Heart right ventricle (tissue), 16 donors: ENCODE results near the gene SCAMP5. TPM values are rescaled to one million over a fixed set of nuclear protein-coding genes. Genes with fewer than 3 reads are reported as not detected.

ENCODE experiments used
- ATAC-seq, 8 donors: fragments of 200-7000 bp; cut with Tn5 transposase; one replicate each; pipeline ENCODE4 v1.9.1; 2020; ENCODE audit warnings: mild to moderate bottlenecking in 8 of 8, moderate library complexity in 8 of 8, moderate number of reproducible peaks in 1 of 8
- DNase-seq, 2 donors: peaks; one replicate each; pipeline ENCODE4 v3.0.0-alpha.2; 2020
- H3K27ac ChIP-seq, 10 donors: fragments of 200-600 bp; sonication (generic) in 2 of 10; one replicate each; pipeline versions ENCODE4 v1.5.0 to v1.8.0; 2020 to 2022; ENCODE audit warnings: mild to moderate bottlenecking in 3 of 10
- H3K27me3 ChIP-seq, 7 donors: fragments of 200-600 bp; one replicate each; pipeline ENCODE4 v1.8.0; 2021 to 2022; ENCODE audit warnings: mild to moderate bottlenecking in 2 of 7
- H3K36me3 ChIP-seq, 9 donors: fragments of 200-600 bp; sonication (generic) in 1 of 9; one replicate each; pipeline versions ENCODE4 v1.5.0 to v1.8.0; 2020 to 2022; ENCODE audit warnings: mild to moderate bottlenecking in 2 of 9
- H3K4me1 ChIP-seq, 9 donors: fragments of 200-600 bp; sonication (generic) in 1 of 9; one replicate each; pipeline versions ENCODE4 v1.5.0 to v1.8.0; 2020 to 2022; ENCODE audit warnings: mild to moderate bottlenecking in 4 of 9
- H3K4me3 ChIP-seq, 10 donors: fragments of 200-600 bp; sonication (generic) in 2 of 10; one replicate each; pipeline versions ENCODE4 v1.5.0 to v1.8.0; 2020 to 2022; ENCODE audit warnings: mild to moderate bottlenecking in 7 of 10, moderate library complexity in 2 of 10
- H3K9me3 ChIP-seq, 11 donors: fragments of 200-600 bp in 10 of 11; sonication (generic) in 2 of 11; one replicate each; pipeline versions ENCODE4 v1.5.0 to v1.8.0; 2013 to 2022; ENCODE audit warnings: mild to moderate bottlenecking in 2 of 11, control low read depth in 1 of 11, moderate library complexity in 1 of 11
- WGBS, 2 donors: extraction: QIAGEN DNeasy Blood & Tissue Kit; methylation state at CpG; one replicate each; pipeline ENCODE4 v1.1.7; 2013; ENCODE audit warnings: inconsistent platforms in 1 of 2; 5-methylcytosine and 5-hydroxymethylcytosine counted together
- intact Hi-C, 10 donors: fragments of 100-400 bp; cut with DNase I; formaldehyde crosslinking; loops; one replicate each; pipeline versions ENCODE4 v1.11.1 to v1.14.2; 2022
- polyA plus RNA-seq, 2 donors: library from polyadenylated mRNA; stranded (reverse); fragments of 200-250 nt; gene quantifications; one replicate each; pipeline ENCODE4 v1.2.3, GENCODE V29; 2013
- total RNA-seq, 10 donors: library from RNA; stranded (reverse); fragmentation: NEBNext Ultra II Directional in 3 of 10; extraction: Animal tissue kit (Norgen Biotek cat#: 25700) in 3 of 10; gene quantifications; one replicate each; pipeline versions ENCODE4 v1.2.1 to v1.2.4, GENCODE V29; 2021 to 2023
- TF ChIP-seq, protein P1 (sequence below), 9 donors: fragments of 200-600 bp; sonication (generic) in 2 of 9; IDR thresholded peaks; one replicate each; pipeline versions ENCODE4 v1.5.0 to v1.8.0; 2021 to 2022; ENCODE audit warnings: antibody characterized with exemption in 9 of 9, mild to moderate bottlenecking in 5 of 9, moderate library complexity in 1 of 9
- donor health status: Arrhythmogenic right ventricular cardiomyopathy.
- donor health status: ischemic (EF 13 %, LVEDD 7.1; RV severe dilation, severe dysfunction).
- donor health status: healthy with polysubstance abuse.
- donor health status: DM: no; HTN: yes; CAD: no.
- donor health status: DM: no; HTN: no; CAD: no.
- donor health status: ischemic (EF 25% LVEDD 6.9; RV normal size, moderate dysfunction).
- donor health status: ischemic (EF 25% LVEDD 5.7; RV mildly dilated, moderate dysfunction).
- donor health status: healthy.
- donor health status: DM: yes; HTN: yes; CAD: no.
- donor health status: Ischemic cardiomyopathy.
- donor health status: ischemic (EF 35%, LVEDD 5.7; RV mildly dilated, moderate dysfunction).
- donor health status: nonischemic (EF 11% LVEDD 7.7; RV severe dilation, severe dysfunction).
- donor health status: DM: yes; HTN: yes; CAD: no.
- donor health status: PGD.
- donor health status: ischemic (EF 29% LVEDD 5.4; RV normal size, mild dysfunction).
- donor health status: nonischemic (EF 23%, LVEDD 6.1; RV moderate dilation, normal function).

Gene SCAMP5
- total and polyA plus RNA-seq, 12 donors: 0.55 to 7.5 (median 3.8) TPM

DNA sequence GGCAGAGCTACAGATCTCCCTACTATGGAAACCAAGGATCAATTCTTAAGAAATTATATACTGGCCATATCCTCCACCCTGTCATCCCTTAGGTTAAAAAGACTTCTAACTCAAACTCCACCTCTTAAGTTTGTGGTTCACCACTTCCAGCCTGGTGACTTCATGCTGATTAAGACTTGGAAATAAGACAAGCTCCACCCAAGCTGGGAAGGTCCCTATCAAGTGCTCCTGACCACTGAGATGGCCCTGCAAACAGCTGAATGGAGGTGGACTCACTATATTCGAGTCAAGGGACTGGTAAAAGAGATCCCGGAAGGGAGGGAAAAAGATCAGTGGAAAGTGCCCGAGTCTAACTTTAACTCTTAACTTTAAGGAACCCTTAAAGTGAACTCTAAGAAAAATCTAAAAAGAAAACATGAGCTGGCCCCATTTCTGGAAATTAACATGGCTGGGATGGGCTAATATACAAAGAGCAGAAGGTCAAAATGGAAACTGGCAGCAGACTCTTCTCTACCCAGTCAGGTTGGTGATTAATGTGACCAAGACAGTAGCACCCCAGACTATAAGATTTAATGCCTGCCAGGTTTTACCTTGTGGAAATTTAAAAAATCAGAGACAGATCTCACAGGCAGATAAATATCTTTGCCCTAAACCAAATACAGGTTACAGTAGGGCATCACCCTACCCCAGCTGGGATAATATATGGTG lies 71.9 kb downstream of the SCAMP5 start:
- WGBS, 2 donors: 73 to 85% methylated on average over 3 of the region's 3 CpGs
- DNase-seq: no peak
- no peaks in the 10 kb centered on the region for H3K36me3 ChIP-seq
- peaks cover 3 to 78% (median 46%) of the 10 kb centered on the region in 9 donors for H3K4me1 ChIP-seq
- H3K4me3 ChIP-seq: no peak overlapping the region
- intact Hi-C loops: no loop called here
- H3K27me3 ChIP-seq: no peaks in the 10 kb centered on the region
- TF ChIP-seq, protein P1, sequence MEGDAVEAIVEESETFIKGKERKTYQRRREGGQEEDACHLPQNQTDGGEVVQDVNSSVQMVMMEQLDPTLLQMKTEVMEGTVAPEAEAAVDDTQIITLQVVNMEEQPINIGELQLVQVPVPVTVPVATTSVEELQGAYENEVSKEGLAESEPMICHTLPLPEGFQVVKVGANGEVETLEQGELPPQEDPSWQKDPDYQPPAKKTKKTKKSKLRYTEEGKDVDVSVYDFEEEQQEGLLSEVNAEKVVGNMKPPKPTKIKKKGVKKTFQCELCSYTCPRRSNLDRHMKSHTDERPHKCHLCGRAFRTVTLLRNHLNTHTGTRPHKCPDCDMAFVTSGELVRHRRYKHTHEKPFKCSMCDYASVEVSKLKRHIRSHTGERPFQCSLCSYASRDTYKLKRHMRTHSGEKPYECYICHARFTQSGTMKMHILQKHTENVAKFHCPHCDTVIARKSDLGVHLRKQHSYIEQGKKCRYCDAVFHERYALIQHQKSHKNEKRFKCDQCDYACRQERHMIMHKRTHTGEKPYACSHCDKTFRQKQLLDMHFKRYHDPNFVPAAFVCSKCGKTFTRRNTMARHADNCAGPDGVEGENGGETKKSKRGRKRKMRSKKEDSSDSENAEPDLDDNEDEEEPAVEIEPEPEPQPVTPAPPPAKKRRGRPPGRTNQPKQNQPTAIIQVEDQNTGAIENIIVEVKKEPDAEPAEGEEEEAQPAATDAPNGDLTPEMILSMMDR (IDR thresholded peaks at IDR 0.05): no peak
- peak overlapping the region in 5 of 10 donors; percentile 63 to 84 (median 78) for H3K27ac ChIP-seq
- H3K9me3 ChIP-seq: peaks cover 0 to 8% (median 0%) of the 10 kb centered on the region in 11 donors
- ATAC-seq: no peak

DNA sequence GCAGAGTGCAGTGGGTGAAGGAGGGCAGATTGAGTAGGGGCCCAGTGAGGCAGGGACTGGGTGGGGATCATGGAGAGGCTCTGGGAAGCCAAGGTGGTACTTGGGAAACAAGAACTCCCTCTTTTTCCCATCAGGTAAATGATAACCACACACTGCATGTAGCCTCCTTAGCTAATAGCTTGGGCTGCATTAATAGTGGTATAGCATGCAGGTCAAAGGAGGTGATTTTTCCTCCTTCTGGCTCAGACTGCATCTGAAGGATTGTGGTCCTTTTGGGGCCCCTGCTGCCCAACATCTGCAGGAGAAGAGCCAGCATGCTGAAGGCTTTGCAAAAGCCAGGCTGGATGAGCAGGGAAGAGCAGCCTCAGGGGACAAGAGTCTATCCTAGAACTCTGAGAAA lies 73.4 kb downstream of the SCAMP5 start:
- no peak overlapping the region for H3K4me3 ChIP-seq
- peaks cover 0 to 8% (median 0%) of the 10 kb centered on the region in 11 donors for H3K9me3 ChIP-seq
- no peaks in the 10 kb centered on the region for H3K36me3 ChIP-seq
- no peak for DNase-seq
- H3K27me3 ChIP-seq: no peaks in the 10 kb centered on the region
- no peak for ATAC-seq
- peaks cover 3 to 86% (median 37%) of the 10 kb centered on the region in 9 donors for H3K4me1 ChIP-seq
- intact Hi-C loops: no loop called here
- TF ChIP-seq, protein P1 (IDR thresholded peaks at IDR 0.05): no peak
- peak overlapping the region in 1 of 10 donors; percentile 83 for H3K27ac ChIP-seq

DNA sequence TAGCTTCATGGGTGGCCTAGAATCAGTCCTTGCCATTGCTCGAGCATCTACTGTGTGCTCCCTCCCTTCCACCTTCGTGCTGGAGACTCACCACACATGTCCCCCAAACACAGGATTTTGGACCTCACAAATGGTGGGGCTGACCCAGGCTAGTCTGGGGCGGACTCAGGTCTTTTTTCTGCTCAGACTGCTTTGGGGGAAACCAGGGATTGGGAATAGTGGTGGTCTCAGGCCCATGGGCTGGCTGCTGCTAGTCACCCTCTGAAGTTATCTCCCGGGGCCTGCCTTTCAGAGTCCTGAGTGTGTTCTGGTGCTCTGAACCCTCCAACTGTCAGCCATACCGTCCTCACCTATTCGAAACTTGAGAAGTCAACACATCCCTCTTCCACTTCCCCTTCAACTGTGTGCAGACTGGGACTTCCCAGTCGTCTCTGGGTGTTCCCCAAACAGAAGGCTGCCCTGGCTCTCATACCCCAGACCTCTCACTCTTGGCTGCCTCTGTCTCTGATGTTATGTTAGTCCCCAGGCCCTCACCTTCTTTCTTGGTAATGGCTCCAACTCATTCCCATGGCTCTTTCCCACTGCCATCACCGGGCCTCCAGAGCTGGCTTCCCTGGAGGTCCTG lies 74.0 kb downstream of the SCAMP5 start:
- WGBS, 2 donors: 88 to 94% methylated on average over 8 of the region's 8 CpGs
- Histone ChIP-seq H3K4me3 (no peak overlapping the region), H3K27ac (peak overlapping the region in 2 of 10 donors; percentile 35 to 83), H3K36me3 (no peaks in the 10 kb centered on the region), H3K4me1 (peaks cover 3 to 86% (median 30%) of the 10 kb centered on the region in 9 donors), H3K27me3 (no peaks in the 10 kb centered on the region), H3K9me3 (peaks cover 0 to 8% (median 0%) of the 10 kb centered on the region in 11 donors)
- TF ChIP-seq, protein P1 (IDR thresholded peaks at IDR 0.05): no peak
- DNase-seq (no peak), ATAC-seq (peak in 5 of 8 donors; percentile 17 to 52 (median 30))
- intact Hi-C loops: no loop called here

DNA sequence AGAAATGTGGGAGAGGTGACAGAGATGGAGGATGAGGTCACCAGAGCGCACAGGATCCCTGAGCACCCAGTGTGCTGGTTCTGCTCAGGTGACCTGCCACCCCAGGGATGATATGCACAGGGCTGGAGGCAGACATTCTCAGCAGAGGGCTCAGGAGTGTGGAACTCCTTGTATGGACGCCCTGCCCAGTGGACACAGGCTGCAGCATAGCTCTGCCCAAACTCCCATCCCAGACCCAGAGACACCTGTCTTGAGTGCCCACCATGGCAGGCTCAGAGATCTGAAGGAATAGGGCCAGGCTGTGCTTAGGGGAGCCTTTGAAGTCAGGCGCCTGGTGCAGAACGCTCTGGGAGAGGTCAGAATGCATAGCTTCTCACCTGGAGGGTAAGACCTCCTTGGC lies 75.3 kb downstream of the SCAMP5 start:
- intact Hi-C loops: no loop called here
- H3K9me3 ChIP-seq: peaks cover 0 to 20% (median 2%) of the 10 kb centered on the region in 11 donors
- peak overlapping the region in 1 of 10 donors; percentile 83 for H3K27ac ChIP-seq
- no peak overlapping the region for H3K4me3 ChIP-seq
- WGBS, 2 donors: 85 to 98% methylated on average over 4 of the region's 4 CpGs
- no peaks in the 10 kb centered on the region for H3K27me3 ChIP-seq
- H3K4me1 ChIP-seq: peaks cover under 1 to 74% (median 17%) of the 10 kb centered on the region in 9 donors
- no peaks in the 10 kb centered on the region for H3K36me3 ChIP-seq
- TF ChIP-seq, protein P1 (IDR thresholded peaks at IDR 0.05): no peak
- no peak for ATAC-seq
- DNase-seq: no peak

Other genes with a start within 250 kb of the SCAMP5 start
- under 1 TPM in 1 of 10 donors, not detected in 9; 0.11 TPM for gene CYP1A2, start 246.7 kb upstream of the SCAMP5 start, total RNA-seq
- not detected for gene CYP1A2, start 246.7 kb upstream of the SCAMP5 start, polyA plus RNA-seq
- gene CSK, start 213.5 kb upstream of the SCAMP5 start, total RNA-seq: 10 to 100 TPM; 20.3 to 48.6 (median 24.8) TPM
- 10 to 100 TPM; 19.7 to 35.2 TPM for gene CSK, start 213.5 kb upstream of the SCAMP5 start, polyA plus RNA-seq
- 10 to 100 TPM in 4 of 10 donors, 1 to 10 TPM in 6; 6.3 to 47.4 (median 9.0) TPM for gene LMAN1L, start 182.7 kb upstream of the SCAMP5 start, total RNA-seq
- gene LMAN1L, start 182.7 kb upstream of the SCAMP5 start, polyA plus RNA-seq: 10 to 100 TPM in 1 of 2 donors, under 1 TPM in 1; 0.03 to 18.4 TPM
- gene CPLX3, start 168.9 kb upstream of the SCAMP5 start, total RNA-seq: 1 to 10 TPM in 7 of 10 donors, under 1 TPM in 2, not detected in 1; 0.64 to 6.1 (median 1.3) TPM
- 10 to 100 TPM in 1 of 2 donors, under 1 TPM in 1; 0.04 to 14.6 TPM for gene CPLX3, start 168.9 kb upstream of the SCAMP5 start, polyA plus RNA-seq
- 10 to 100 TPM; 21.3 to 44.0 (median 24.7) TPM for gene ULK3, start 152.4 kb upstream of the SCAMP5 start, total RNA-seq
- 10 to 100 TPM; 22.5 to 56.3 TPM for gene ULK3, start 152.4 kb upstream of the SCAMP5 start, polyA plus RNA-seq
- gene SCAMP2, start 122.2 kb upstream of the SCAMP5 start, total RNA-seq: 10 to 100 TPM; 28.0 to 64.3 (median 39.1) TPM
- 10 to 100 TPM; 30.9 to 76.7 TPM for gene SCAMP2, start 122.2 kb upstream of the SCAMP5 start, polyA plus RNA-seq
- gene MPI, start 105.5 kb upstream of the SCAMP5 start, total RNA-seq: 10 to 100 TPM; 39.3 to 86.4 (median 57.4) TPM
- 10 to 100 TPM; 24.4 to 34.3 TPM for gene MPI, start 105.5 kb upstream of the SCAMP5 start, polyA plus RNA-seq
- gene FAM219B, start 88.7 kb upstream of the SCAMP5 start, total RNA-seq: 100 to 1,000 TPM in 4 of 10 donors, 10 to 100 TPM in 6; 73.1 to 159 (median 98.7) TPM
- gene FAM219B, start 88.7 kb upstream of the SCAMP5 start, polyA plus RNA-seq: 10 to 100 TPM; 27.1 to 51.1 TPM
- gene COX5A, start 57.5 kb upstream of the SCAMP5 start, total RNA-seq: 1,000 to 10,000 TPM in 9 of 10 donors, 100 to 1,000 TPM in 1; 894 to 1,717 (median 1,286) TPM
- gene COX5A, start 57.5 kb upstream of the SCAMP5 start, polyA plus RNA-seq: 1,000 to 10,000 TPM; 1,114 to 1,728 TPM
- 1 to 10 TPM in 7 of 10 donors, under 1 TPM in 3; 0.83 to 3.0 (median 1.3) TPM for gene RPP25, start 38.8 kb upstream of the SCAMP5 start, total RNA-seq
- gene RPP25, start 38.8 kb upstream of the SCAMP5 start, polyA plus RNA-seq: 1 to 10 TPM; 1.8 to 4.6 TPM
- 10 to 100 TPM in 1 of 10 donors, 1 to 10 TPM in 9; 3.6 to 11.0 (median 5.8) TPM for gene PPCDC, start 28.0 kb downstream of the SCAMP5 start, total RNA-seq
- gene PPCDC, start 28.0 kb downstream of the SCAMP5 start, polyA plus RNA-seq: 10 to 100 TPM in 1 of 2 donors, 1 to 10 TPM in 1; 9.9 to 14.6 TPM
- 10 to 100 TPM in 9 of 10 donors, 1 to 10 TPM in 1; 6.9 to 23.7 (median 14.8) TPM for gene C15orf39, start 206.3 kb downstream of the SCAMP5 start, total RNA-seq
- 1 to 10 TPM; 7.7 to 8.0 TPM for gene C15orf39, start 206.3 kb downstream of the SCAMP5 start, polyA plus RNA-seq